Stimulated activated CD8-positive, alpha-beta memory T cell treated with anti-CD3 and anti-CD28 coated beads, Interleukin-15, amount 100 ng/mL, for 4 hours (primary cell): ENCODE measurements around the gene RBM26.
"Not testable (repeated sequence)": the region's sequence is repeated elsewhere in the genome, so short reads cannot be mapped to it uniquely, and the experiment has no call there.

Experiments
- DNase-seq, 2 donors: peaks; one replicate each; pipeline ENCODE4 v3.0.0-alpha.2; 2020; ENCODE audit warnings: low read depth in 2 of 2

The RBM26 gene

DNA sequence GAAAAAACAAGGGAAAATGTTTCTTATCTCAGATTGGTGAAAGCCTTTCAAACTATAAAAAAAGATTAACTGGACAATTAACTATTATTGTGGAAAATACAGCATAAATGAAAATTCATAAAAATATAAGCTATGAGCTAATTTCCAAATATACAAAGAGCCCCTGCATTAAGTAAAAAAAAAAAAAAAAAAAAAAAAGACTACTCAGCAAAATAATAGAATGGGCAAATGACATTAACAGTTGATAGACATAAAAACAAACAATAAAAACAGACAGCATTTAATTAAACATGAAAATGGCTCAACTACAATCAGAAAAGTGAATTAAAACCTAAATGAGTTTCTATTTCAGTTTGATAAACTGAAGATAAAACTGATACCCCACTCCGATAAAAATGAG is 77.5 kb downstream of the RBM26 start:
- no peak for DNase-seq

DNA sequence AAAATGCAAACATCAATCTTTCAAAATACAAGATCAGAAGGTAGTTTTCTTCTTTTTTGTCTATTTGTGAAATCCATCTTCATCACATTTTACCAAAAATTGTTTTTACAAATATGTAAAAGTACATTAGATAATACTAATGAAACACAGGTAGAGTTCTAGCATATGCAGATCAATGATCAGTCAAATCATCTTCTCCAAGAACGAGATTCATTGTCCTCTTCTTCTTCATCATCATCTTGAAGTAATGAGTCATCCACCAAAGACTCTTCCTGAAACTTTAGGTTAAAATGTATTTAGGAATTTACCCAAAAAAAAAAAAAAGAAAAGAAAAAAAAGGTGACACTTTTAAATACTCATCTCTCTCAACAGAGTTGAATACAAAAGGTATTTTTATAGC is 85.6 kb downstream of the RBM26 start:
- no peak for DNase-seq

DNA sequence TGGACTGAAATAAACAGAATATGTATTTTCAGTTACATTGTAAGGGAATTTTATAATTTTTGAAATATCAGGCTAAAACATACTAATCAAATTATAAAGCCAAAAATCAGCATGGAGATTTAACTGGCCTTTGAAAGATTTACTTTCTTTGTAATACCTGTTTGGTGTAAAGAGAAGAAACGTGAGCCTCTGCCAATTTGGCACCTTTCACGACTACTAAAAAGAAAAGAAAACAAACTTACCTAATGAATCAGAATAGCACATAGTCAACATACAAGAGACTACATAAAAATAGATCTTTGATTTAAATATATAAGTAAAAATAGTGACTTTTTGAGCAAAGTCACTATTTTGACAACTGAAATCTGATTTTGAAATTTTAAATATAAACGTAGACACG is 87.4 kb downstream of the RBM26 start:
- DNase-seq, result no peak

DNA sequence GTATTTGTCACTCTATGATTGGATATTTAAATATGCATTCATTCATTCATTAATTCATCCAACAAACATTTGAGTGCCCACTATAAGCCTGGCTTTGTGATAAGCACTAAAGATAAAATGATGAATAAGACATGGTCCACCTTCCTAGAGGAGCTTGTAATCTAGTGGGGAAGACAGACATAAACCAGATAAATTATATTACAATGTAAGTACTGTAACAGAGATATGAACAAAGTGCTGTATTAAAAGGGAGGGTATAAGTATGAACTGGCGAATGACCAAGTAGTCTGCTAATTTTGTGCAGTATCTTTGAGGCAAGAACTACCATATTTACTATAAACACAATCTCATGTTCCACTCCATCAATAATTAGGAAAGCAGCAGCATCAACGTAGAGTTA is 88.2 kb downstream of the RBM26 start:
- DNase-seq, result no peak

DNA sequence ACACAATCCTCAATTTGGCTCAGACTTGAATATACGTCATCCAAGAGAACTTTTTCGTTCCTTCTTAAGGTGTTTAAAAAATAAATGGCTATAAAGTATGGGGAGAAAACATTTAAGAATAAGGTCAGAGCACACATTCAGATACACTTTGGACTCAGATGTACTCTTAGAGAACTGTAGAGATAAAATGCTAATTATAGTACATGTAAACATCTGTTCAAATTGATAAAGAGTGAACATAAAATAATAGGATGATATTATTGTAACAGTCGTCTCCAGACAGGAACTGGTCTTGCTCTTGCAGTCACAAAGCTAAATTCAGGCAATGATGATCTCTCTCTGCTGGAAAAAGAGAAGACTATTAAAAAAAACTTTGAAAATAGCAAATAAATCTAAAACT is 91.4 kb downstream of the RBM26 start:
- DNase-seq, result no peak

DNA sequence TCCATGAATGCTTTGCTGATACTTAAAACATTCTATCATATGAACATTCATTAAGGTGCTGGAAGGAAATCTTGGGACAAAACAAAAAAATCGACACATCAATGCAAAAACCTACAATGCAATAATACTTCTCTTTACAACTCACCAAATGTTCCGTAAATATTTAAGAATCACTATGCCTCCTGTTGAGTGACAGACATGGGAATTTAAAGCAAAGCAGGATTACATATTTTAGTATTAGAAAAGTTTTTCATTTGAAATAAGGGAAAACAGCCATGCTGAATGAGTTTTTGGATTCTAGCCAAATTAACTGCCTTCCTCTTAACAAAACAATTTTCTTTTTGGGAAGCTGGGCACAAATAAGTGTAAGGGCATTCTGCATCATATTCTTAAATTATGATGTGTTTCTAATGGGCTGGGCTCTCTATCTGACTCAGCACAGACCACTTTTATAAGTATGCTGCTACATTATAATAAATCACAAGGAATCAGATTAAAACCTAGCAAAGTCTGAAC is 93.7 kb downstream of the RBM26 start:
- DNase-seq, result no peak

DNA sequence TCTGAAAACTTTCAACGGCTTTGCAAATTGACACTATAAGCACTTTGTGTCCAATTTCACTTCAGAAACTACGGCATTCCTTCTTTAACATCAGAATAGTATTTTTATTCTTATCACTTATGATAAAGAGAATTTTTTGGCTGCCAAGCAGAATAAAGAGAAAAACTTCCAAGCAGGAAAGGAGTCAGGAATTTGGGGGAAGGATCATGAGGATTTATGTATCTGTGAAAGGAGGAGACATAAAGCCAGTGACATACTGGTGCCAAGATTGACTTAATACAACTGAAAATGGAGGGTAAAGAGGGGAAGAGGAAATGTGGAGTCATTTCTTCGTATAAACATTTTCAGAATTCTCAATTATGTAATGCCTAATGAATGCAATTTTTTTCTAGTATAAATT is 94.7 kb downstream of the RBM26 start:
- no peak for DNase-seq

DNA sequence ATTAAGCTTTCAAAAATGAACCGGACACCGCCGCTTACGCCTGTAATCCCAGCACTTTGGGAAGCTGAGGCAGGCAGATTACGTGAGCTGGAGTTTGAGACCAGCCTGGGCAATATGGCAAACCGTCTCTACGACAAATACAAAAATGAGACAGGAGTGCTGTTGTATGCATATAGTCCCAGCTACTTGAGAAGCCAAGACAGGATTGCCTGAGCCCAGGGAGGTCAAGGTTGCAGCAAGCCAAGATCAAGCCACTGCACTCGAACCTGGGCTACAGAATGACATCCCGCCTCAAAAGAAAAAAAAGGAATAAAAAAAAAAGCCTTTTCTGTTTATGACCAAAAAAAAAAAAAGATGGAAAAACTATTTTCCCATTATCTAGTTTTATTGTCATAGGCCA is 96.4 kb downstream of the RBM26 start:
- no peak for DNase-seq

DNA sequence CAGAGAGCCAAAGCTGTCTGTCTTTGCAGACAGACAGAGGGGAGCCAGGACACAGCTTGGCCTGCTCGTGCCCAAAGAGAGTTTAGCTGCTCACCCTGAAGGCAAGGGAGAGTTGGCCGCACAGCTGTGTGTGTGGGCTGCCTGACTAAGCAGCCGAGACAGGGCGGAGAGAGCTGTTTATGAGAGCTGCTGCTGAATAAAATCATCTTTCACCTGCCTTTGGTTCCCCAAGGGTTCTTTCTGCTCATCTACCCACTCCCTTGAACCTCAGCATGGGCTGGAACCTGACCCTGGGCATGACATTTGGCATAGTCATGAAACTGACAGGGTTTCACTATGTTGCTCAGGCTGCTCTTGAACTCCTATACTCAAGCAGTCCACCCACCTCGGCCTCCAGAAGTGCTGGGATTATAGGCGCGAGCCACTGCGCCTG is 98.2 kb downstream of the RBM26 start:
- no peak for DNase-seq

DNA sequence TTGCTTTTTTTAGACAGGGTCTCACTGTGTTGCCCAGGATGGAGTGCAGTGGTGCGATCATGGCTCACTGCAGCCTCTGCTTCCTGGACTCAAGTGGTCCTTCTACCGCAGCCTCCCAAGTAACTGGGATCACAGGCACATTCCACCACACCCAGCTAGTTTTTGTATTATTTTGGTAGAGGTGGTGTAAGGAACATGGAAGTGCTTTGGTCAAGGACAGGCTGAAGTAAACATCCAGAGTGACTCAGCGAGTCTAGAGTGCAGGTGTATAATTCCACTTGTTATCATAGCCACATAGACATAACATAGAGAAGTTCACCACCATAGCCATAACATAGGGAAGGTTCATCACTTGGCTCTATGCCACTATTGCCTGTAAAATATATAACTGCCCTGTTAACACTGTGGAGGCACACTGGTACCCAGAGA is 98.6 kb downstream of the RBM26 start:
- DNase-seq, result no peak

GRCh38 chr13:79306650-79307049 is 99.4 kb downstream of the RBM26 start:
- DNase-seq, result no peak

- DNase-seq, result no peak
Measured at GRCh38 chr13:79297128-79297527, 108.9 kb downstream of the RBM26 start.

GRCh38 chr13:79295906-79296706 is 109.9 kb downstream of the RBM26 start:
- no peak for DNase-seq

GRCh38 chr13:79290595-79291244 is 115.3 kb downstream of the RBM26 start:
- no peak for DNase-seq

GRCh38 chr13:79289571-79289970 is 116.5 kb downstream of the RBM26 start:
- no peak for DNase-seq

DNA sequence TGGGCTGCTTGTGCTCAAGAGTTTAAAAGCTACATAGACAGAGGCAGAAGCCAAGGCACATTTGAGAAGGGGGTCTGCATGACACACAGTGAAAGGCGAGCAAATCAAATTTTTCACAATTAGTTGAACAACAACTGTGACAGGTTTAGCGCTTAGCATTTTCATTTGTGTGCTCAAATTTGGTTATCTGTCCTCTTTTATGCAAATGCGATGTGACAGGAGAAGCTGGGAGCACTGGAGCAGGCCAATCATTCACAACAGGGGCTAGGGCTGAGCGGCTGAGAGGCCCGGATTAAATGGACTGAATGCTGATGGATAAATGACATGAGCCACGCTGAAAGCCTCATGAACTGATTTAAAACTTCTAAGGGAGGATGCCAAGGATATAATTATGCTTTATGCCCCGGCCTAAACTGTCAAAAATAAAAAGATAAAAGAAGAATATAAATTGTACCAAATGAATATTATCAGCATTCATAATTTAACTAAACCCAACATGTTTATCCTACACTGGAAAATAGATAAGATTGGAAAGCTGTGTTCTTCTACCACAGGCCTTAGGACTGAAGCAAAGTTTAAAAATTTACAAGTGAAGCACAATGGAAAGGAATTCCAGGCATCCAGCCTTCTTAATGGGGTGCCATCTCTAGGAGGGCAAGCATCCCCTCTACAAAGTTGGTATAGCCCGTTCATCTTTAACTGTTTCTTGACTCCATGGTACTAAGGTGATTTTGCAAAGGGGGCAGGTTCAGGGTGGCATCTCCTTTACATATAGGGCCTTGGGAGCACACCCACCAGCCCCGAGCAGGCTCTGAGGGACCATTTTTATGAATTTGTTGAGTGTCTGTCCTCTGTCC is 117.9 kb downstream of the RBM26 start:
- DNase-seq, result no peak

GRCh38 chr13:79285159-79285558 is 120.9 kb downstream of the RBM26 start:
- DNase-seq, result no peak

GRCh38 chr13:79283742-79284141 is 122.3 kb downstream of the RBM26 start:
- no peak for DNase-seq

DNA sequence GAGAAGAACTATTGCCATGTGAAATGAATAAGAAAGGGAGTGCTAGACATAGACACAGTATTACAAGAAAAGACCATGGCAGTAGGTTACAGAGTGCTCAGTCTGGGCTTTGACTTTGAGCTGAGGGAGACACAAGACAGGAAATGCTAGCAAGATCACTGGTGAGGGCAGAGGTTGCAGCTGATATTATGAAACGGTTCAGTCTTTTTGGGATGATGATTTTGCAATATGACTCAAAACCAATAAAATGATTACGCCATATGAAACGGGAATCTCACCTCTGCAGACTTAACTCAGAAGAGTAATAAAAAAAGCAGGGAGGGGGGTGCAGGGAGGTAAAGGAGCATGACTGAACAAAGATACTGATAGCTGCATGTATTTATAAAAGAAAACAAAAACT is 123.1 kb downstream of the RBM26 start:
- no peak for DNase-seq

GRCh38 chr13:79282508-79282907 is 123.5 kb downstream of the RBM26 start:
- DNase-seq, result no peak

DNA sequence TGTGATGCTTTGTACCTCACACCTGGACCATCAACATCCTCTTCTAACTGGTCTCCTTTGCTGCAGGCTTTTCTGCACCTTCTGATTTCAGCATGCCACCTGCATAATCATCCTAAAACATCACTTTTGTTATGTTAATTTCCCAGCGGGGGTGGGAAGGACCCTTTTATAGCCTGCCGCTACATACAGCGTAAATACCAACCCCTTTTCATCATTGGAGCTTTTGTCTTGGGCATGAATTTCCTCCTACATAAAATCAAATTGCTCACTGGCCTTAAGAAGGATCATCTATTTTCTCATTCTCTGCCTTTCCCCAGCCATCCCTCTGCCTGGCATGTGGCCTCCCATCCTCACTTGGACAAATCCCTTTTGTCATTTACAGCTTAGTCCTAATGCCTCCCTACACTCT is 124.7 kb downstream of the RBM26 start:
- no peak for DNase-seq

- not testable (repeated sequence) for DNase-seq
Measured at GRCh38 chr13:79279735-79280134, 126.3 kb downstream of the RBM26 start.
